ENCODE measurements around the gene APP.

GRCh38 chr21:26177187-26177586 lies 6.6 kb upstream of the APP start:
- TF ChIP-seq CTCF (IDR thresholded peaks at IDR 0.05) (no peak), POLR2A (IDR thresholded peaks at IDR 0.05) (no peak), POLR2AphosphoS5 (IDR thresholded peaks at IDR 0.05) (no peak)
